ENCODE results near the gene PHF14. TPM values are rescaled to one million over a fixed set of nuclear protein-coding genes. Genes with fewer than 3 reads are reported as not detected.
"Not testable (repeated sequence)": the region's sequence is repeated elsewhere in the genome, so short reads cannot be mapped to it uniquely, and the experiment has no call there.

The PHF14 gene
- polyA plus RNA-seq, 3 donors, result 4.8 to 7.4 (median 5.4) TPM

GRCh38 chr7:10952588-10952987 is 21.1 kb upstream of the PHF14 start:
- no peak overlapping the region for H3K27ac Mint-ChIP-seq
- H3K27ac ChIP-seq (ENCODE audit: low read depth in 1 of 2, low read length in 2 of 2), result no peak overlapping the region

GRCh38 chr7:10953078-10953750 is 20.5 kb upstream of the PHF14 start:
- H3K27me3 ChIP-seq (ENCODE audit: control insufficient read depth in 2 of 2, insufficient read depth in 2 of 2, low read length in 2 of 2); H3K4me1 ChIP-seq (ENCODE audit: control insufficient read depth in 1 of 2, insufficient read depth in 2 of 2, low read length in 2 of 2); H3K4me3 Mint-ChIP-seq; H3K27me3 Mint-ChIP-seq (ENCODE audit: low read depth in 3 of 3); H3K9ac ChIP-seq (ENCODE audit: insufficient read depth, low read length, poor library complexity, severe bottlenecking); H3K36me3 Mint-ChIP-seq; intact Hi-C loops (cut with micrococcal nuclease); H3K9me3 ChIP-seq (replicated peaks in 1 of 2; ENCODE audit: control insufficient read depth in 1 of 2, insufficient read depth in 1 of 2, low read length in 2 of 2); DNase-seq; H4K20me1 ChIP-seq (ENCODE audit: insufficient read depth, low read length); H3K36me3 ChIP-seq (replicated peaks in 1 of 2; ENCODE audit: control insufficient read depth in 1 of 2, insufficient read depth in 2 of 2, low read length in 2 of 2); H3K27ac ChIP-seq (ENCODE audit: low read depth in 1 of 2, low read length in 2 of 2); H3K27ac Mint-ChIP-seq; H3K4me1 Mint-ChIP-seq; H3K4me3 ChIP-seq (replicated peaks in 1 of 3; ENCODE audit: low read depth in 2 of 3, low read length in 3 of 3); H3K4me2 ChIP-seq (replicated peaks; ENCODE audit: extremely low read depth, low read length, poor library complexity, severe bottlenecking); H3K79me2 ChIP-seq (ENCODE audit: insufficient read depth, low read length); H2AFZ ChIP-seq (ENCODE audit: insufficient read depth, low read depth, low read length, poor library complexity, severe bottlenecking): not testable (repeated sequence)
- peaks cover 0 to 14% (median 9%) of the 10 kb centered on the region in 7 donors for H3K9me3 Mint-ChIP-seq
- 20% methylated on average over 1 of the region's 4 CpGs for WGBS (ENCODE audit: insufficient coverage)

More at GRCh38 chr7:10952588-10952987, 21.1 kb upstream of the PHF14 start:
- no peak for DNase-seq
- Histone ChIP-seq H3K27me3 (ENCODE audit: control insufficient read depth in 2 of 2, insufficient read depth in 2 of 2, low read length in 2 of 2) (no peaks in the 10 kb centered on the region), H3K9ac (ENCODE audit: insufficient read depth, low read length, poor library complexity, severe bottlenecking) (no peak overlapping the region), H3K79me2 (ENCODE audit: insufficient read depth, low read length) (no peaks in the 10 kb centered on the region), H3K4me1 (ENCODE audit: control insufficient read depth in 1 of 2, insufficient read depth in 2 of 2, low read length in 2 of 2) (no peaks in the 10 kb centered on the region), H2AFZ (ENCODE audit: insufficient read depth, low read depth, low read length, poor library complexity, severe bottlenecking) (no peak overlapping the region), H3K4me2 (replicated peaks; ENCODE audit: extremely low read depth, low read length, poor library complexity, severe bottlenecking) (no peak overlapping the region), H4K20me1 (ENCODE audit: insufficient read depth, low read length) (no peaks in the 10 kb centered on the region), H3K36me3 (replicated peaks in 1 of 2; ENCODE audit: control insufficient read depth in 1 of 2, insufficient read depth in 2 of 2, low read length in 2 of 2) (no peaks in the 10 kb centered on the region), H3K4me3 (replicated peaks in 1 of 3; ENCODE audit: low read depth in 2 of 3, low read length in 3 of 3) (no peak overlapping the region), H3K9me3 (replicated peaks in 1 of 2; ENCODE audit: control insufficient read depth in 1 of 2, insufficient read depth in 1 of 2, low read length in 2 of 2) (peaks cover 0 to 3% of the 10 kb centered on the region in 2 donors)
- intact Hi-C loops (cut with micrococcal nuclease), result no loop called here
- TF ChIP-seq, protein P1, sequence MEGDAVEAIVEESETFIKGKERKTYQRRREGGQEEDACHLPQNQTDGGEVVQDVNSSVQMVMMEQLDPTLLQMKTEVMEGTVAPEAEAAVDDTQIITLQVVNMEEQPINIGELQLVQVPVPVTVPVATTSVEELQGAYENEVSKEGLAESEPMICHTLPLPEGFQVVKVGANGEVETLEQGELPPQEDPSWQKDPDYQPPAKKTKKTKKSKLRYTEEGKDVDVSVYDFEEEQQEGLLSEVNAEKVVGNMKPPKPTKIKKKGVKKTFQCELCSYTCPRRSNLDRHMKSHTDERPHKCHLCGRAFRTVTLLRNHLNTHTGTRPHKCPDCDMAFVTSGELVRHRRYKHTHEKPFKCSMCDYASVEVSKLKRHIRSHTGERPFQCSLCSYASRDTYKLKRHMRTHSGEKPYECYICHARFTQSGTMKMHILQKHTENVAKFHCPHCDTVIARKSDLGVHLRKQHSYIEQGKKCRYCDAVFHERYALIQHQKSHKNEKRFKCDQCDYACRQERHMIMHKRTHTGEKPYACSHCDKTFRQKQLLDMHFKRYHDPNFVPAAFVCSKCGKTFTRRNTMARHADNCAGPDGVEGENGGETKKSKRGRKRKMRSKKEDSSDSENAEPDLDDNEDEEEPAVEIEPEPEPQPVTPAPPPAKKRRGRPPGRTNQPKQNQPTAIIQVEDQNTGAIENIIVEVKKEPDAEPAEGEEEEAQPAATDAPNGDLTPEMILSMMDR (IDR thresholded peaks at IDR 0.05), result no peak
- Mint-ChIP-seq H3K36me3 (no peaks in the 10 kb centered on the region), H3K4me3 (no peak overlapping the region), H3K4me1 (no peaks in the 10 kb centered on the region), H3K27me3 (ENCODE audit: low read depth in 3 of 3) (peaks cover 0 to 2% (median 0%) of the 10 kb centered on the region in 3 donors), H3K9me3 (peaks cover 0 to 14% (median 9%) of the 10 kb centered on the region in 7 donors)

All from CD14-positive monocyte (primary cell).